ENCODE measurements around the gene CPVL. TPM values are rescaled to one million over a fixed set of nuclear protein-coding genes. Genes with fewer than 3 reads are reported as not detected.

The CPVL gene
- total RNA-seq, 2 donors from 2014 or later = 4.0 to 17.9 TPM

DNA sequence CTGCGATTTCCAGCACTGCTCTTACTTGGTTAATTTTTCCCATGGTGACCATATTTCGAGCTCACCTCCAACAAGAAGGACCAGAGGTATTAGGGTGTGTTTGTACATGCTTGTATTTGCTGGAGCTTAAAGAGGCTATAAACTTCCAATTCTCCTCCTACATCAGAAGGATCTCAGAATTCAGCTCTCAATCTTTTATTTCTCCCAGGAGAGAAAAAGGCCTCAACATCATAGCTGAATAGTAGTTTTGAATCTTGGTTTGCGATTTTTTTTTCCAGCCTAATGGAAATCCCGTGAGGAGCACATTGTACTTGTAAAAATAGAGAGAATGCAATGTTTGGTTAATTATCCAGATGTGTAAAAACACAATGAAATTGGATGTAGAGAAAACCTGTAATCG, 69.7 kb downstream of the CPVL start:
- H3K4me3 ChIP-seq = no peak overlapping the region
- H3K27me3 ChIP-seq = no peaks in the 10 kb centered on the region
- intact Hi-C loops (cut with DNase I) = no loop called here
- no peaks in the 10 kb centered on the region for H3K36me3 ChIP-seq (replicated peaks in 1 of 2; ENCODE audit: insufficient read depth in 1 of 2, low read depth in 2 of 2)
- ATAC-seq (no peak), DNase-seq (no peak)
- WGBS, 2 donors = 89 to 94% methylated on average over 5 of the region's 5 CpGs
- H3K27ac ChIP-seq = no peak overlapping the region
- TF ChIP-seq POLR2A (IDR thresholded peaks at IDR 0.05) (no peak), CTCF (IDR thresholded peaks at IDR 0.05) (no peak)
- no peaks in the 10 kb centered on the region for H3K4me1 ChIP-seq
- no peaks in the 10 kb centered on the region for H3K9me3 ChIP-seq

- DNase-seq = no peak
- no peaks in the 10 kb centered on the region for H3K9me3 ChIP-seq
- H3K27me3 ChIP-seq = no peaks in the 10 kb centered on the region
- 76 to 83% methylated on average over 1 of the region's 1 CpG for WGBS, 2 donors
- no peak overlapping the region for H3K4me3 ChIP-seq
- ATAC-seq = no peak
- intact Hi-C loops (cut with DNase I) = no loop called here
- no peaks in the 10 kb centered on the region for H3K36me3 ChIP-seq (replicated peaks in 1 of 2; ENCODE audit: insufficient read depth in 1 of 2, low read depth in 2 of 2)
- H3K4me1 ChIP-seq = no peaks in the 10 kb centered on the region
- TF ChIP-seq CTCF (IDR thresholded peaks at IDR 0.05) (no peak), POLR2A (IDR thresholded peaks at IDR 0.05) (no peak)
- H3K27ac ChIP-seq = no peak overlapping the region
These were observed 70.7 kb downstream of the CPVL start for GRCh38 chr7:29075606-29076005.

DNA sequence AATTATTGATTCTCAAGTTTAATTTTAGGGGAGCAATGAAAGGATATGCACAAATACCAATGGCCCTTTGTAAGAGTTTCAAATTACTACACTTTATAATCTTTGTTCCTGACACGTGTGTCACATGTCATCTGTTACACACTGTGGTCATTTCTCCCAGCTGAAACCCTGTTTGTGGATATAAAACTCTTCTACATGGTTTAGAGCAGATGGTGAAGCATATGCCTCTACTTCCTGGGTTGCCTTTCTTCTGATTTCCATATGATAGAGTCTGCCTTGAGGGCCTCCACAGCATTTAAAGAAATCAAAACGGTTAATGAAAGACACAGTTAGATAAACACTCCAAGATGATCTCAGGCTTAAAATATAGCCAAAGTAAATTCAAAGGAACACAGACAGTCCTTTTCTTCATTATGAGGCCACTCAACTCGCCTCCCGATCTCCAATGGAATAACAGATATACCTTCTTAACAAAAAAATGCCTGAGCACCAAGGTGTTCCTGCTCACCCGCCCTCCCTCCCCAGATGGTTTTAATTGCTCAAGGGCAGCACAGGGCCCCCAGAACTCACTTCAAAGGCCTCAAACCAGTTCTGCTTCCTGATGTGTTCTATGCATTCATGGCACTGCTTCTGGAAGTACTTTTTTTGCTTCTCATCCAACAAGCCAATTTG, 75.0 kb downstream of the CPVL start:
- Histone ChIP-seq H3K4me3 (no peak overlapping the region), H3K9me3 (no peaks in the 10 kb centered on the region), H3K36me3 (replicated peaks in 1 of 2; ENCODE audit: insufficient read depth in 1 of 2, low read depth in 2 of 2) (no peaks in the 10 kb centered on the region), H3K27ac (no peak overlapping the region), H3K27me3 (no peaks in the 10 kb centered on the region), H3K4me1 (no peaks in the 10 kb centered on the region)
- ATAC-seq (no peak), DNase-seq (no peak)
- WGBS, 2 donors = 75% methylated on average over 5 of the region's 5 CpGs
- TF ChIP-seq POLR2A (IDR thresholded peaks at IDR 0.05) = no peak
- TF ChIP-seq CTCF (IDR thresholded peaks at IDR 0.05) = no peak
- intact Hi-C loops (cut with DNase I) = no loop called here

GRCh38 chr7:29066641-29067040, 79.7 kb downstream of the CPVL start:
- no peaks in the 10 kb centered on the region for H3K9me3 ChIP-seq
- ATAC-seq = no peak
- H3K4me1 ChIP-seq = no peaks in the 10 kb centered on the region
- H3K36me3 ChIP-seq (replicated peaks in 1 of 2; ENCODE audit: insufficient read depth in 1 of 2, low read depth in 2 of 2) = no peaks in the 10 kb centered on the region
- no peaks in the 10 kb centered on the region for H3K27me3 ChIP-seq
- 97% methylated on average over 2 of the region's 2 CpGs for WGBS, 2 donors
- no peak overlapping the region for H3K27ac ChIP-seq
- DNase-seq = no peak
- H3K4me3 ChIP-seq = no peak overlapping the region
- no peak for TF ChIP-seq CTCF (IDR thresholded peaks at IDR 0.05)
- TF ChIP-seq POLR2A (IDR thresholded peaks at IDR 0.05) = no peak
- intact Hi-C loops (cut with DNase I) = no loop called here

DNA sequence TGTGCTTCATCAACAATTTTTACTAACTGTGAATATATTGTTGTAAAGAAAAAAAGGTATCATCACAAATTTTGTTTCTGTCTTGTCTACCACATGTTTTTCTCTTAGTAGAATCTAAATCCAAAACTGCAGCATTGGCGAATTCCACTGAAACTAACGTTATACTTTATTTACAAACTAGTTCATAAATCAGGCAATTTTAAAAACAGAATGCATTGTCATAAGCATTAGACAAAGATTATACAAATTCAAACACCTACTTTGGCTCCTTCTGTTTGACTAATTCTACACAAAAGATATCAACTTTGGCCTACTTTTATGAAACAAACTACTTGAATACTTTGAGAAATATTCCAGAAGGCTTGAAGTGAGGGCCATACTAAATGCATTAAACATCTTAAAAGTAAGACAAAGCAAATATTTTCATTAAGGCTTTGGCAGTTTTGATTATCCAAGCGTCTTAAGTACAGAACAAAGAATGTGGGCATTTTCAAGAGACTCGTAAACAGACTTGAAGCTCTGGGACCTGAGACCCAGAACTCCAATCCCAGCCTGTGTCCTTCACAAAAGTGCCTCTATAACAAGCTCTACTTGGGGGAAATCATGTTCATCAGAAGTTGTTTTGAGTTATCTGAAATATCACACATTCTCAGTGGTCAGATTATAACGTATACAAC, 81.0 kb downstream of the CPVL start:
- 64 to 67% methylated on average over 5 of the region's 5 CpGs for WGBS, 2 donors
- ATAC-seq = no peak
- intact Hi-C loops (cut with DNase I) = no loop called here

More for the DNA sequence above, 81.0 kb downstream of the CPVL start:
- no peak overlapping the region for H3K4me3 ChIP-seq
- H3K27me3 ChIP-seq = no peaks in the 10 kb centered on the region
- H3K9me3 ChIP-seq = no peaks in the 10 kb centered on the region
- no peak for TF ChIP-seq CTCF (IDR thresholded peaks at IDR 0.05)
- H3K27ac ChIP-seq = no peak overlapping the region
- H3K4me1 ChIP-seq = no peaks in the 10 kb centered on the region
- no peak for DNase-seq
- no peaks in the 10 kb centered on the region for H3K36me3 ChIP-seq (replicated peaks in 1 of 2; ENCODE audit: insufficient read depth in 1 of 2, low read depth in 2 of 2)

All from body of pancreas (tissue), 4 donors.